Activated CD8-positive, alpha-beta memory T cell treated with anti-CD3 and anti-CD28 coated beads for 4 hours (primary cell): ENCODE measurements around the gene VPS4A.

ENCODE experiments used
- DNase-seq, 2 donors: peaks; one replicate each; pipeline ENCODE4 v3.0.0-alpha.2; 2020; ENCODE audit warnings: low read depth in 2 of 2

The VPS4A gene

DNA sequence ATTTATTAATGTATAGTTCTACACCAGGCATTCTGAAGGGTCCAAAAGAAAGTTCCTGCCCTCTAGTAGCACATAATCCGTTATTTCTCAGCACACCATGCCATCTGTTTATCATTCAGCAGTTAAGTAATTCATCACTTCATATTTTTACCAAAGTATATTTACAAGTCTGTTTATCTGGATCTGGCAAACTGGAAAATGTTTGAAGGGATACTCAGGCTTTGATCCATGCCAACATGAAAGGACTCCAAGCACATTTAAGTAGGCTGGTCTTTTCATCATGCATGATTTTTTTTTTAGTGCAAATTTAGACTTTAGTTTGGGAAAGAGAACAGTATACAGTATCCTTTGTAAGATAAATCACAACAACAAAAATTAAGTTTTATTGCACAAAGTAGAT is 4.1 kb upstream of the VPS4A start:
- DNase-seq, result no peak

DNA sequence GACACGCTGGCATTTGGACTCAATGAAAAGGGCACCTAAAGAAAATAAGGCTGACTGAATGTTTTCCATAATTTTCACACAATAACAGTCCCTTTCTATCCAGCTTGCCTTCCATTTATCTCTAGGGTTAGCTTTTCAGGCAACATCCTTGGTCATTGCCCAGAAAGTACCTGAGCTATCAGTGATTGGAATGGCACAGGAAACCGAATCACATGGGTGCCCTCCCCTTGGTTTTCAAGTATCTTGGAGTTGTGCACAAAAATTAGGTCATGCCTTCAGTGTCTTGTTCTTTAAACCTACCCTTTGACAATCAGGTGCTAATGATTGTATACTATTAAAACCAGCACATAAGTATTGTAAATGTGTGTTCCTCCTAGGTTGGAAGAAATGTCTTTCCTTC is 3.3 kb upstream of the VPS4A start:
- no peak for DNase-seq

DNA sequence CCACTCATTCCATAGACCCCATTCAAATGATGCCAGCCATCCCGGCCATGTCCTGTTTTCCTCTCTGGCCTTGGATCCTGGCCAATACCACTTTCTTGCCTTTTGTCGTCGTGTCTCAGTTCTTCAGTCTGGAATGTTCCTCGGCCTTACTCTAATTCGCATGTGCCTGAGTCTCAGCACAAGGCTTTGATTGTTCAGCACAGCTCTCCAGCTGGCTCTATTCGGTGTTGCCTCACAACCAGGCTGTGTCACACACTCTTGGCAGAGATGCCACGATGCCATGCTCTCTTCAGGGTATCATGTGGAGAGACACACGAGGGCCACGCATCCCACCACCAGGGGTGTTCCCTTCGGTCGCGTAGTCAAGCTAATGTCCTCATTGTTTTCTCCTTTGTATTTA is 1.8 kb upstream of the VPS4A start:
- DNase-seq, result no peak

DNA sequence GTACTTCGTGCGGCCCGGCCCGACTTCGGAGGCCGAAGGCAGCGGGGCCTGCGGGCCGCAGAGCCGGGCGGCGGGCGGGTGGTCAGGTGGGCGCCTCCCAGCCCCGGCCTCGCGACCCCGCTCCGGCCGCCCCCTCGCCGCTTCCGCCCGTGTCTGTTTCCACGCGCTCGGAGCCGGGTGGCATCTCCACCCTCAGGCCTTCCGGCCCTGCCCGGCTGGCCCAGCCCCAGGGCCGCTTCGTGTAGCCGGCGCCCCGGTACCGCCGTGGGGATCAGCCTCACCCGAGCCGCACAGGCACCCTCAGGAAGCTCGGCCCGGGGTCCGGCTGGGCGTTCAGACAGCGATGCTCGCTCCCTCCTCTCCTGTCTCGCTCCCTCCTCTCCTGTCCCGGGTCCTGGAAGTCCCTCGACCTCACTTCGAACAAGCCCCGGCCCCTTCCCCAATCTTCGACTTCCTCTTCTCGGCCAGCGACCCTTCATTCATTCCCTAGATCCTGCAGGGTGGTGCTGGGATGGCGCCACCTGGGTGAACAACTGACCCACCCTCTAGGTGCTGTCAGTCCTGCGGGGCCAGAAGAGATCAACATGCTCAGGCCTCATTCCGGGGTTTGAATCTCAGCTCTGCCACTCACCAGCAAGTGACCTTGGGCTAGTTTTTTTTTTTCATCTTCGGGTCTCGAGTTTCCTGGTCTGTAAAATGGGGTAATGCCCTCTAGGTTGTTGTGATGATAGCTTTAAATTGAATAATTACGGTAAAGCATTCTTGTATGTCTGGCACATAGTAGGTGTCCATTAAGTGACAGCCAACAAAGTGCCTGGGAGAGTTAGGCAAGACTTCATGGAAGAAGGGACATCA is 610 bp downstream of the VPS4A start:
- DNase-seq, result no peak

DNA sequence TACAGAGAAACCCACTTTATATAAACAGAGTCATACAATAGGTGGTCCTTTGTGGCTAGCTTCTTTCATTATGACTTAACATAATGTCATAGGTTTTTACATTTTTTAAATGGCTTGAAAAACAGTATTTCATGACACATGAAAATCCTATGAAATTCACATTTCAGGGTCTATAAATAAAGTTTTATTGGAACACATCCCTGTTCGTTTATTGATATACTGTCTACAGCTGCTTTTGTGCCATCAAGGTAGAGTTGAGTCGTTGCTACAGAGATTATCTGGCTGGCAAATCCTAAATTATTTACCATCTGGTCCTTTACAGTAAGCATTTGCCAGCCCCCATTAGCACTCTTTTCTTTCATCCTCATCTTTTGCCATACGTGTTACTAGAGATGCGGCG is 2.3 kb downstream of the VPS4A start:
- no peak for DNase-seq

DNA sequence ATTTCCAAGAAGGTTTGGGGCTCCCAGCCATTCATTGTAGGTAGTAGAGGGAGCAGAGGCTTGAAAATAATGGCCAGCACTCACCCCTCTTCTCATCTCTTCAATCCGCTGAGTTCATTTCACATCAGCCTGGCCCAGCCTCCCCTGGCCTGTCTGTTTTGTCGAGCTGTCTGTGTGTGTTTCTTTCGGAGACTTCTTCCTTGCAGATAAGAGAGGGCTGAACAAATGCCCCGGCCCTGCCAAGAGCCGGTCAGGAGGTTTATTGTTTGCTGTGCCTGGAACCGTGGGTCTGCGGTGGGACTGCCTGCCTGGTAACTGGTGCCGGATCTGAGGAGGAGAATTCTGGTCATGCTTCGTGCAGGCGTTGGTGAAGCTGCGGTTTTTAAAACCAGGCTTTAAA is 3.4 kb downstream of the VPS4A start:
- DNase-seq, result no peak

DNA sequence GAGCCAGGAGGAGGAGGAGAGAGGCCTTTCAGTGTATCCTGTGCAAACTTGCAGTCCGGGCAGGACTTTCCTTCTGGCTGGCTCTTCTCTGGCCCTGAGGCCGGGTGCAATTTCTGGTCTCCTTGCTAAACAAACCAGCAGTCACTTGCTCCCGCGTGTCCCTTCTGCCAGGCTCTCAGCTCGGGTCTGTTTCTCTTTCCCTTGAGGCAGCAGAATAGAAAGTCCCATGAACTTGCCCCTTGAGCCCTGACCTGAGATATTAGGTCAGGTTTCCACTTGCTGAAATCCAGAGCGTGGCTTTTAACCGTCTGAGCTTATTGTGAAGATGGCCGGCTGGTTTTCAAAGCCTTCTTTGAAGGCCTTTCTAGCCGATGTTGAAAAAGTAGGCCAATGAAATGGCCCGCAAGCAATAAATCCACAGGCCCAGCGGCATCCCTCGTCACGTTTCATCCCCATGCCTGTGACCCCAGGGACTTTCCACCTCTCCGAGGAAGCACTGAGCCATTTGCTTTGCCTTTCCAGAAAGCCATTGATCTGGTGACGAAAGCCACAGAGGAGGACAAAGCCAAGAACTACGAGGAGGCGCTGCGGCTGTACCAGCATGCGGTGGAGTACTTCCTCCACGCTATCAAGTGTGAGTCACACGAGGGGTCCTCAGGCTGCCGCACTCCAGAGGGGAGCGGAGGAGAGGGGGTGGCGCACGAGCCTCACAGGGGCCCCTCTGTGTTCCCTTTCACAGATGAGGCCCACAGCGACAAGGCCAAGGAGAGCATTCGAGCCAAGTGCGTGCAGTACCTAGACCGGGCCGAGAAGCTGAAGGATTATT is 4.5 kb downstream of the VPS4A start:
- no peak for DNase-seq

DNA sequence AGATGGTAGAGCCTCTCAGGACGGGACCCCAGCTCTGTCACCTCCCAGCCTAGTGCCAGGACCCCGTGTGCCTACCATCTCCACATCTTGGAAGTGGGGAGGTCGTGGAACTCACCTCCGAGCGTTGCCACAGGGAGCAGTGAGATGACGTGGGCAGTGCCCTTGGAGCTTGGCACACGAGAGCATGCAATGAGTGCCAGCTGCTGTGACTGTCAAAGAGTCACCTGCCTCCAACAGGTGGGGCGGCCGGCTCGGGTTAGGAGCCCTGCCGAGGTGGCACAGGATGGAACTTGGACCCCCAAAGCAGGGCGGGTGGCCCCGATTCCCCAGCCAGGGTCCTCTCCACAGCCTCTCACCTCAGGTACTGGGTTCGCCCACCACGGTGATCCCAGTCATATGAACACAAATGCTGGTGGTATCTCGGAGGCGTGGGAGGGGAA is 5.5 kb downstream of the VPS4A start:
- DNase-seq, result no peak

DNA sequence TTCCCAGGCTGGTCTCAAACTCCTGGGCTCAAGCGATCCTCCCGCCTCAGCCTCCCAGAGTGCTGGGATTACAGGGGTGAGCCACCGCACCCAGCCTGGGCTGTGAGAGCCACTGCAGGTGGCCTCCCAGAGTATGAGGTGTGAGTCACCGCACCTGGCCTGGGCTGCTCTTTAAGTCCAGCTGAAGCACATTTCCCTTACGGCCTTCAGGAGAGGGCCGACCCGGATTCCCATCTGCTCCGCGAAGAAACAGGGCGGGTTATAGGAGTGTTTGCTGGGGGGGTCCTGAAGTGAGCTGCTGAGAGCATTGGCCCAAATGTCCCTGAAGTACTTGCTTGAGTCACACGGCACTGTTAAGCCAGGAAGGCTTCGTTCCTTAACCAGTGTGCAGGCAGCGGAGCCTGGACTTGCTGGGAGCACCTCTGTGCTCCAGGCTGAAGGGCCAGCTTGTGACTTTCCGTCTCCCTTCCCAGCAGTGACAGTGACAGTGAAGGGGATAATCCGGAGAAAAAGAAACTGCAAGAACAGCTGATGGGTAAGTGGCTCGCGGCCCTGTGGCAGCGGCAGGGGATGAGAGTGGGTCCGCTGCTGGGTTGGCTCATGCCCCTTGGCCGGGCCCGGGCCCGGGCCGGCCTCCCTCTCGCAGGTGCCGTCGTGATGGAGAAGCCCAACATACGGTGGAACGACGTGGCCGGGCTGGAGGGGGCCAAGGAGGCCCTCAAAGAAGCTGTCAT is 7.2 kb downstream of the VPS4A start:
- no peak for DNase-seq

DNA sequence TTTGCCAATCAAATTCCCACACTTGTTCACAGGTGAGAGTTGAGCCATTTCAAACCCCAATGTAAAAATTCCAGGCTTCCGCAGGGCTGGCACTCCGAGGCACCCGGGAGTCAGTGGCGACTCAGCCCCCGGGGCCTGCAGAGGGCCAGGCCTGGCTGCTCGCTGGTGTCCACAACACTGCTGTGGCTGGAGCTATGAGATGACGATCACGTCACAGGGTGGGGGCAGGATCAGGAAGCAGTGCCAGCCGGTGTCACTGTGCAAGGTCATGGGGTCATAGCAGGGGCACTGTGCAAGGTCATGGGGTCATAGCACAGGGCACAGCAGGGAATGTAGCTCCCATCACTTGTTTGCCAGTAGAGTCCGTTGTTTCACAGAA is 7.8 kb downstream of the VPS4A start:
- no peak for DNase-seq

DNA sequence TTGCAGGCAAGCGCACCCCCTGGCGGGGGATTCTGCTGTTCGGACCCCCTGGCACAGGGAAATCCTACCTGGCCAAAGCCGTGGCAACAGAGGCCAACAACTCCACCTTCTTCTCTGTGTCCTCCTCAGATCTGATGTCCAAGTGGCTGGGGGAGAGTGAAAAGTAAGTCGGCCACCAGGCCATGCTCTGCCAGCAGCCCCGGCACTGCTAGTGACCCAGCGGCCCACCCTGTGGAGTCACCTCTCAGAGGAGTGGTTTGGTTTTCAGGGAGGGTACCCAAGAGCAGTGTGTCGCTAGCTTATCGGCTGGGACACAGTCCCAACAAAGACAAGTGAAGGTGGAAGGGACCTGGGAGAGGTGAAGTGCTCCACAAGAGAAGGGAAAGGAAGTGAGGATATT is 8.2 kb downstream of the VPS4A start:
- no peak for DNase-seq

DNA sequence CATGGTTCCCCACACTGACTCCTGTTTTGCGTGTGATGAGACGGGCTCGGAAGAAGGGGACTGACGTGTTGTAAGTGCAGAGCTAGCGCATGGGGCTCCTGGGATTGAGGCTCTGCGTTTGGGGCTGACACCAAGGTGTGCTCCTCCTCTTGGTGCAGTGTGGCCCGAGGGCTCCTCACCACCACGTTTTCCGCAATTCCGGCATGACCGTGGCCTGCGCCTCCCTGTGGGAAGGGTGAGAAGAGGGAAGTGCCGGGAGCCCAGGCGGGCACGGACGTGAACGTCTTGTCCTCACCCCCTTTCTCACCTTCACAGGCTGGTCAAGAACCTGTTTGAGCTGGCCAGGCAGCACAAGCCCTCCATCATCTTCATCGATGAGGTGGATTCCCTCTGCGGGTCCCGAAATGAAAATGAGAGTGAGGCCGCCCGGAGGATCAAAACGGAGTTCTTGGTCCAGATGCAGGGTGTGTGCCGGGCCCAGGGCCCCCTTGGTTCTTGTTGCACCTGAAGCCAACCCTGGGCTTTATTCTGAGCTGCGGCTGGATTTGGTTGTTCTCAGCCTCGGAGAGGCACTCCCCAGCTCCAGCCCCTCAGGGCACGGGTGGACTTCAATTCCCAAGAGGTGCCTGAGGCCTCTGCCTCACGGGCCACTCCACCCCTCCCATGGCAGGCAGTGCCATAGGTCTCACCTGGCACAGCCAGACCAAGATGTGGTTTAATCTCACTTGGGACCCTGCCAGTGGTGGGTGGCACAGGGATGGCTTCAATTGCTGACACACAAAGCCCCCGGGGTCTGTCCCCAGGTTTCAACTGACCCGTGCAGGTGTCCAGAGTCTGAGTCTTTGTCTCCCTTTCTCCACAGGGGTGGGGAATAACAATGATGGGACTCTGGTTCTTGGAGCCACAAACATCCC is 8.9 kb downstream of the VPS4A start:
- no peak for DNase-seq

DNA sequence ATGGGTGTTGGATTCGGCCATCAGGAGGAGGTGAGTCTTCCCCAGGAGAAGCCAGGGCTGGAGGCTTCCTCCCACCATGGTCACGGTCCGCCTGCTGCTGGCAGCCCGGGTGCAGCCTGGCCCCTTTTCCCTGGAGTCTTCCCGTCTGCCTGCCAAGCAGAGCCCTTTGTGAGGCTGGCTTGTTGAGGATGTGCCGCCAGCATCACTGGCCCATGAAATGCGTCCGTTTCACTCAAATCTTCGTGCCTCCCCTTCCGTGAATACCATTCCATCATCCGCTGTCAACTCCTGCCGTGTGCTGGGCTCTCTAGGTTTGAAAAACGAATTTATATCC is 9.6 kb downstream of the VPS4A start:
- DNase-seq, result no peak

DNA sequence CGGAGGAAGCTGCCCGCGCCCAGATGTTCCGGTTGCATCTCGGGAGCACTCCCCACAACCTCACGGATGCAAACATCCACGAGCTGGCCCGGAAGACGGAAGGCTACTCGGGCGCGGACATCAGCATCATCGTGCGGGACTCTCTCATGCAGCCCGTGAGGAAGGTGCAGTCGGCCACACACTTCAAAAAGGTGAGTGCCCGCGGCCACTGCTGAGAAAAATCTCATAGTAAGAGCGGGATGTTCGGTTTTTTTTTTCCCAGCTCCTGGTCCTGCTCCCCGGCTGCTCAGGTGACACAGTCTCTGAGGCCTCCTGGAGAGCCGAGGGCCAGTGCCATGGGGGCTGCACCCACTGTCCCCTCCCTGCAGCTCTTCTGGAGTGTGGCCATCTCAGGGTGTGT is 9.9 kb downstream of the VPS4A start:
- DNase-seq, result no peak

DNA sequence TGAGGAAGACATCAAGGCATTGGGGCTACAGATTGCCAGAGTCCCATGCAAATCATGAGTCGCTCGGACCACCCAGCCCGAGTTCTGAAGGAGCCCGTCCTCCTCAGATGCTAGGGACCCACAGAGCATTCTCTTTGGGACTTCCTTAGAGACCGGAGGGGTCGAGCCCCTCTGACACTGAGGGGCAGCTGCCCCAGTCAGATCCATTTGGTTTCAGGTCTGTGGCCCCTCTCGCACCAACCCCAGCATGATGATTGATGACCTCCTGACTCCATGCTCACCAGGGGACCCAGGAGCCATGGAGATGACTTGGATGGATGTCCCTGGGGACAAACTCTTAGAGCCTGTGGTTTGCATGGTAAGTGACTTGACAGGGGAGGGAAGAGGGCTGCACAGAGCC is 11.2 kb downstream of the VPS4A start:
- DNase-seq, result no peak

DNA sequence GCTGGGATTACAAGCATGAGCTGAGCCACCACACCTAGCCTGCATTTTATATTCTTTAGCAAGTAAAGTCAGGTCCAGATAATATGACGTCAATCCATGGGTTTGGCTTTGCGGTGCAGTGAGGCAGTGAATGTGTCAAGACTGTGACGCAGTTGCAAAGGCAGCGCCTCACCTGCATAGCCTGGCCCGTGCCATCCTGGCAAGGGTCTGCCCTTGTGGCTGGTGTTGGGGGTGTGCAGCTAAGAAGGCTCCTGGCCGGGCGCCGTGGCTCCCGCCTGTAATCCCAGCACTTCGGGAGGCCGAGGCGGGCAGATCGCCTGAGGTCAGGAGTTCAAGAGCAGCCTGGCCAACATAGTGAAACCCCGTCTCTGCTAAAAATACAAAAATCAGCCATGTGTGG is 12.3 kb downstream of the VPS4A start:
- no peak for DNase-seq

DNA sequence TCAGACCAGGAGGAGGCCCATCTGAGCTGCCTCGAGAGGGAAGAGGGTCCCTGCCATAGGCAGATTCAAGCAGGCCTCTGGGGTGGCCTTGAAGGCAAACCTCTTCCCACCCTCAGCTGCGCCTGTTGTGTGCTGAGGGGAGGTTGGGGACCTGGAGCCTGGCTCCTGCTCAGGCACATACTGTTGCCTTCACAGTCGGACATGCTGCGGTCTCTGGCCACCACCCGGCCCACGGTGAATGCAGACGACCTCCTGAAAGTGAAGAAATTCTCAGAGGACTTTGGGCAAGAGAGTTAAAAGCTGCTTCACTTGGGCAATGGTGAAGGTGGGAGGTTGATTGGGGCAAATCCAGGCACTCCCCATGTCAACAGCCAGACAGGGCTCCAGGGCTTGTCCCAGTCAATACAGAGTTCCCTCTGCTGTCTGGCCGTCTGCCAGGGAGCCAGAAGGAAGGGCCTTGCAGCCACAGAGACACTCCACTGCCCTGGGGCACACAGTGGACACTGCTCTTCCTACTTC is 12.9 kb downstream of the VPS4A start:
- no peak for DNase-seq

DNA sequence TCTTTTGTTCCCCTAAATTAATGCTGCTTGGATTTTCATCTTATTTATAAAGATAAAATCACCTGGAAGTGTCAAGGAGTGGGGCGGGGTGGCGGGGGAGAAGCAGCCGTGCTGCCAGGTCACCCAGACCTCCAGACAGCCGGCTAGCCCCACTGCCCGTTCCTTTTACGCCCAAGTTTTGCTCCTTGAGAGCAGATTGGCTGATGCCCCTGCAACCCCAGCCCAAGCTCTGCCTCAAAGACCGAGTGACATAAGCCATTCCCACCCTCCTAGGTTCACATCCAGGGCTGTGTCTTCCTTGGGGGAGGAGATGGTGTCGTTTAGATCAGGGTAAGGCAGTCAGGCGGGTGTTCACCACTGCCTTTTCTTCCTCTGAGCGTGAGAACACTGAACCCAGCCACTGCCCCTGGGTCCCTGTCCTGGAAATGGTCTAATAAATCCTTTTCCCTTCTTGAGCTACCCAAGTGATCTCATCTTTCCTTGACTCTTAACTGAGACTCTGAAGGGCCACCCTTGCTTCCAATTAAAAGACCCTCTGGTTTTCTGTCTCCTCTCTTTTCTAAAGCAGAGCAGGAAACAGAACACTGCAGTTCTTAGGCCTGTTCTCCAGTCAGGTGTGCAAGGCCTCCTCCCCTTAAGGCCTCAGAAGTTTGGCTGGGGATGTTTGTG is 13.6 kb downstream of the VPS4A start:
- DNase-seq, result no peak

DNA sequence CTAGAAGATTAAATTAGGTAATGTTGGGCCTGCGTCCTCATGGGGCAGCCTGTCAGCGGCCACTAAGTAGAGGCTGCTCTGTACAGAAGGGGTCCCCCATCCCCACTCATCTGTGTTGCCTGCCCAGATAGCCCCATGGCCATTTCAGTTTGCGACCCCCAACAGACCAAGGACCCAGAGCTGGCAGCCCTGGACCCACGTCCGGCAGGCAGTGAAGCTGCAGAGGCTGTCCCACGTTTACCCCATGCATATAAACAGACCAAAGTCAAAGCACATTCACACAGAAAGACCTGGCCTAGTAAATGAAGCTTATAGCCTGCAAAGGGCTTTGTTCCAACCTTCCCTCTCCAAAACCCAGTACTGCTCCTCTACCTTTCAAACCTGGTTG is 14.6 kb downstream of the VPS4A start:
- DNase-seq, result no peak

DNA sequence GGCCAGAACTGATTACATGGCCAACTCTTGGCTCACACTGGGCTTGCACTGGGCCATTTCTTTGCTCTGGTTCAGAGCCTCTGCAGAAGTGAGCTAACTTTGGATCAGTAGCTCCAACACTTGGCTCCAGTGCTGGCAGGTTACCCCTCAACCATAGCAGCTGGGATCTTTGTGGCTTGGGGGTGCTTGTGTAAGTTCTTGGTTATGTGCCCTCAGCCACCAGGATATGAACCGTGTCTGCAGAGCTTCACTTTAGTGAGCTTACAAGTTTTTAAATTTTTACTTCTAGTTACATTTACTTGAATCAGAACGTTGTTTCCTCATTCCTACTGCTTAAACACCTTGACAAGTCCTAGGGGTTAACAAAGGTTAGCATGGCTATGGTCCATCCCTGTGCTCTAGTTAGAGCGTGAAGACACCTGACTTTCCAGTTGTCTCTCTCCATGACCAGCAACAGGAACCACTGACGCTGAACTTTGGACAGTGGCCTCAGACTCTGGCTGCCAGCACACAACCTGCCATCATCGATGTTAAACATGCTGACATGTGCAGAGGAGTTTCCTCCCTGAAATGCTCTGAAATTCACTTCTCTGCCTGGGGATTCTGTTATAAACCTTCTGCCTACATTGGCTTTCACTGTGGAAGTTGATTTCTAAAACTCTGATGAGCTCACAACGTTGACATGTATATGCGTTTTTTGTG is 15.2 kb downstream of the VPS4A start:
- DNase-seq, result no peak
